Gastroesophageal sphincter (tissue), 4 donors: ENCODE data around the gene SLC6A4. TPM values are rescaled to one million over a fixed set of nuclear protein-coding genes. Genes with fewer than 3 reads are reported as not detected.

Source experiments
- ATAC-seq: fragments of 150-250 bp; one replicate; pipeline ENCODE4 v1.9.1; 2016; ENCODE audit warnings: mild to moderate bottlenecking, moderate library complexity
- H3K27ac ChIP-seq, 4 donors: fragments of 200-600 bp; sonication (generic) in 3 of 4; 1 replicate in 3 of 4; 2 replicates in 1 of 4; pipeline ENCODE4 v1.5.1; 2016 to 2019
- H3K27me3 ChIP-seq: fragments of 200-600 bp; sonication (generic); one replicate; pipeline ENCODE4 v1.5.1; 2019
- H3K36me3 ChIP-seq, 2 donors: fragments of 200-600 bp; sonication (generic); one replicate each; pipeline ENCODE4 v1.5.1; 2019; ENCODE audit warnings: control low read depth in 1 of 2
- H3K4me1 ChIP-seq, 3 donors: fragments of 200-600 bp; sonication (generic); 1 replicate in 2 of 3; 2 replicates in 1 of 3; pipeline ENCODE4 v1.5.1; 2016 to 2019; ENCODE audit warnings: control low read depth in 2 of 3
- H3K4me3 ChIP-seq, 2 donors: fragments of 200-600 bp; sonication (generic); one replicate each; pipeline ENCODE4 v1.5.1; 2019; ENCODE audit warnings: mild to moderate bottlenecking in 1 of 2, moderate library complexity in 1 of 2
- H3K9me3 ChIP-seq, 3 donors: fragments of 200-600 bp; sonication (generic); one replicate each; pipeline ENCODE4 v1.5.1; 2017 to 2019; ENCODE audit warnings: control low read depth in 2 of 3
- EP300 ChIP-seq: sonication (generic); formaldehyde crosslinking; IDR thresholded peaks from one replicate; pipeline ENCODE4 v1.6.1; 2017; ENCODE audit warnings: antibody characterized with exemption, mild to moderate bottlenecking
- POLR2A ChIP-seq, 2 donors: fragments of 450-650 bp; IDR thresholded peaks; one replicate each; pipeline ENCODE4 v1.6.1; 2017; ENCODE audit warnings: antibody characterized with exemption in 2 of 2, mild to moderate bottlenecking in 2 of 2, moderate library complexity in 1 of 2
- POLR2AphosphoS5 ChIP-seq: sonication (generic); formaldehyde crosslinking; IDR thresholded peaks from one replicate; pipeline ENCODE4 v1.6.1; 2017; ENCODE audit warnings: antibody characterized with exemption
- WGBS, 2 donors: methylation state at CpG; one replicate each; pipeline ENCODE4 v1.1.5; 2018; ENCODE audit warnings: low coverage in 1 of 2; 5-methylcytosine and 5-hydroxymethylcytosine counted together
- total RNA-seq, 4 donors: library from RNA; depleted of rRNA; stranded (reverse); fragments of >200 nt; gene quantifications; one replicate each; pipeline ENCODE4 v1.1.0, GENCODE V29; 2016
- TF ChIP-seq, protein P1 (sequence below), 4 experiments: fragments of 200-600 bp in 2 of 4; fragments of 450-650 bp in 2 of 4; sonication (generic) in 1 of 4; IDR thresholded peaks; one replicate each; pipeline ENCODE4 v1.5.1; 2017 to 2019; ENCODE audit warnings: antibody characterized with exemption in 4 of 4, mild to moderate bottlenecking in 2 of 4, moderate library complexity in 2 of 4

The SLC6A4 gene
- total RNA-seq, 4 donors from 2014 or later: under 0.01 to 0.22 (median 0.09) TPM

DNA sequence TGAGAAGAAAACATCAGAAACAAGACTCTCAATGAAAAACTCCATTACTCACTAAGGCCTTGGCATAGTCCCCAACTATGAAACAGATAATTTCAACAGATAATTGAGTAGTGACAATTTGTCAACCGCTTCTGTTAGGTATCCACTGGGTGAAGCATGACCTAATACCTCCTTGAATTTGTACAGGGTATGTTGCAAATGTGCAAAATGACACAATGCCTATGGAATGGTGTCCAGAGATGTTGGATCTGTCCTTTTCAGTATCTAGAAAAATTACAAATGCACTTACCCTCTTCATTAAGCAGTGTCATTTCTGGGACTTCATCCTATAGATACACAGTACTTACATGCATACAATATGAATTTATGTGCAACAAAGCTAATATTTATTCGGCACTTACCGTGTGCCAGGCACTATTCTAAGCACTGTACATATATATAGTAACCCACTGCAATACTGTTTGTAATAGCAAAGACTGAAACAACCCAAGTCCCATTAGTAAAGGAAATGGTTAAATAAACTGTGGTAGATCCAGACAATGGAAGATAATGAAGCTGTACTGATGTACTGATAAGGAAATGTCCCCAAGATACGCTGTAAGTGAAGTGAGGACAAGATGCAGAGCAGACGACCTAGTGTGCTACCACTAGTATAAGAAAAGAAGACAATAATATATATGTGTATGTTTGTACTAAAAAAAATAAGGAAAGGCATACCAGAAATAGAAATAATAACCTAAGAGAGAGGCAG lies 21.4 kb upstream of the SLC6A4 start:
- no peak for TF ChIP-seq POLR2A (IDR thresholded peaks at IDR 0.05)
- TF ChIP-seq POLR2AphosphoS5: no peak
- TF ChIP-seq EP300: no peak
- TF ChIP-seq, protein P1, sequence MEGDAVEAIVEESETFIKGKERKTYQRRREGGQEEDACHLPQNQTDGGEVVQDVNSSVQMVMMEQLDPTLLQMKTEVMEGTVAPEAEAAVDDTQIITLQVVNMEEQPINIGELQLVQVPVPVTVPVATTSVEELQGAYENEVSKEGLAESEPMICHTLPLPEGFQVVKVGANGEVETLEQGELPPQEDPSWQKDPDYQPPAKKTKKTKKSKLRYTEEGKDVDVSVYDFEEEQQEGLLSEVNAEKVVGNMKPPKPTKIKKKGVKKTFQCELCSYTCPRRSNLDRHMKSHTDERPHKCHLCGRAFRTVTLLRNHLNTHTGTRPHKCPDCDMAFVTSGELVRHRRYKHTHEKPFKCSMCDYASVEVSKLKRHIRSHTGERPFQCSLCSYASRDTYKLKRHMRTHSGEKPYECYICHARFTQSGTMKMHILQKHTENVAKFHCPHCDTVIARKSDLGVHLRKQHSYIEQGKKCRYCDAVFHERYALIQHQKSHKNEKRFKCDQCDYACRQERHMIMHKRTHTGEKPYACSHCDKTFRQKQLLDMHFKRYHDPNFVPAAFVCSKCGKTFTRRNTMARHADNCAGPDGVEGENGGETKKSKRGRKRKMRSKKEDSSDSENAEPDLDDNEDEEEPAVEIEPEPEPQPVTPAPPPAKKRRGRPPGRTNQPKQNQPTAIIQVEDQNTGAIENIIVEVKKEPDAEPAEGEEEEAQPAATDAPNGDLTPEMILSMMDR (IDR thresholded peaks at IDR 0.05): no peak
- ATAC-seq: no peak
- Histone ChIP-seq H3K27ac (no peak overlapping the region), H3K27me3 (no peaks in the 10 kb centered on the region), H3K4me1 (no peaks in the 10 kb centered on the region), H3K36me3 (peaks cover 0 to 100% of the 10 kb centered on the region in 2 donors), H3K4me3 (no peak overlapping the region), H3K9me3 (no peaks in the 10 kb centered on the region)
- 74 to 96% methylated on average over 4 to 5 of the region's 5 CpGs for WGBS, 2 donors

DNA sequence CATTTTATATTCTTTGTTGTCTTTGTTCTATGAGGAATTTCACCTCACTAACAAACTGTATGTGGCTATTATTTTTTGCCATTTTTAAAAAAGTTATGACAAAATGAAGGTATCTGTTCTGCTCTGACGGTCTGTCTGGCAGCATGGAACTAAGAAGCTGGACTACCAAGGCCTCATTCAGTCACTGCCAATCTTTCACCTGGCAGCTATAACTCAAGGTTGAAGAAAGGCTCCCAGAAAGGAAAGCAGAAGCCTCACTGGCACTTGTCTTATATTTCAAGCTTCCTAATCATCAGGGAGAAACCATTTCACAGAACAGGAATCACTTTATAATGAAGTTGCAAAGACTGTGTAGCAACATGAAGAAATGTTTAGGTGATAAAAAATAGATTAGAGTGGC lies 18.7 kb upstream of the SLC6A4 start:
- Histone ChIP-seq H3K4me1 (no peaks in the 10 kb centered on the region), H3K4me3 (no peak overlapping the region), H3K27me3 (no peaks in the 10 kb centered on the region), H3K36me3 (peaks cover 0 to 96% of the 10 kb centered on the region in 2 donors), H3K27ac (no peak overlapping the region), H3K9me3 (no peaks in the 10 kb centered on the region)
- ATAC-seq: no peak
- WGBS, 2 donors: 50 to 60% methylated on average over 1 of the region's 1 CpG
- TF ChIP-seq EP300 (no peak), POLR2AphosphoS5 (no peak), POLR2A (IDR thresholded peaks at IDR 0.05) (no peak)
- TF ChIP-seq, protein P1 (IDR thresholded peaks at IDR 0.05): no peak

DNA sequence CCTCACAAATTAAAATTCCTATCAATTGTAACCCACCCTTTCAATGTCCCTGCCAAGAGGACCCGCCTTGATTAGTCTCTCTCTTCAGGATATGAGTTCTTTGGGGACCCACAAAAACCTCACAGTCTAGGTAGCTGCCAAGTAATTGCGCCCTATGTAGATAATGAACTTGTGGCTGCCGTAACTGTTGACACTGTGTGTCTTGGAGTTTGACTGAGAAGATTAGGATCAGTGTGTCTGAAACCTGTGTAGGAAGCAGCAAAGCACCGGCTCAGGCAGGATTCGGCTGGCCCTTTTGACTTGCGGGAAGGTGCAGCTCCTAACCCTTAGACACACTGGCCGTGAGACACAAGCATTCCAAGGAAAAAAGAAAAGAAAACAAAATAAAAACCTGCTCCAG lies 17.8 kb upstream of the SLC6A4 start:
- Histone ChIP-seq H3K9me3 (no peaks in the 10 kb centered on the region), H3K4me3 (no peak overlapping the region), H3K27ac (no peak overlapping the region), H3K4me1 (no peaks in the 10 kb centered on the region), H3K36me3 (peaks cover 0 to 96% of the 10 kb centered on the region in 2 donors), H3K27me3 (no peaks in the 10 kb centered on the region)
- no peak for ATAC-seq
- 76 to 82% methylated on average over 6 to 7 of the region's 7 CpGs for WGBS, 2 donors
- TF ChIP-seq, protein P1 (IDR thresholded peaks at IDR 0.05): no peak
- TF ChIP-seq EP300 (no peak), POLR2A (IDR thresholded peaks at IDR 0.05) (no peak), POLR2AphosphoS5 (no peak)

DNA sequence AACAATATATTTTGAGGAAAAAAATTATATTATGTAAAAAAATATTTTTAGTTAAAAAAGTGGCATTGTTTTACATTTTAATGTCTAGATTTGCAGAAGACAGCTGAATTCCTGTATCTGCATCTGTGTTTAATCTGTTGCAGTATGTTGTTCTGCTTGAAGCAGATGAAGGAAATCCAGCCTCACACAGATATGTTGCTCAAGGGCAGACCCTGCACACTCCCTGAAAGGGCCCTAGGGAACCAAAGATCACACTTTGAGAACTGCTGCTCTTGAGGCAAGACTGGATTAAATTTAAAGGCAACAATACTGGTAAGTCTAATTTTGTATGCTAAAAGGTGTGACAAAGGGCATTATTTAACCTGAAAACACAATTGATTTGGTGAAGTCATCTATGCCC lies 16.4 kb upstream of the SLC6A4 start:
- Histone ChIP-seq H3K9me3 (no peaks in the 10 kb centered on the region), H3K4me3 (no peak overlapping the region), H3K4me1 (no peaks in the 10 kb centered on the region), H3K36me3 (peaks cover 0 to 96% of the 10 kb centered on the region in 2 donors), H3K27me3 (no peaks in the 10 kb centered on the region), H3K27ac (no peak overlapping the region)
- TF ChIP-seq, protein P1 (IDR thresholded peaks at IDR 0.05): no peak
- TF ChIP-seq POLR2AphosphoS5 (no peak), POLR2A (IDR thresholded peaks at IDR 0.05) (no peak), EP300 (no peak)
- no peak for ATAC-seq

DNA sequence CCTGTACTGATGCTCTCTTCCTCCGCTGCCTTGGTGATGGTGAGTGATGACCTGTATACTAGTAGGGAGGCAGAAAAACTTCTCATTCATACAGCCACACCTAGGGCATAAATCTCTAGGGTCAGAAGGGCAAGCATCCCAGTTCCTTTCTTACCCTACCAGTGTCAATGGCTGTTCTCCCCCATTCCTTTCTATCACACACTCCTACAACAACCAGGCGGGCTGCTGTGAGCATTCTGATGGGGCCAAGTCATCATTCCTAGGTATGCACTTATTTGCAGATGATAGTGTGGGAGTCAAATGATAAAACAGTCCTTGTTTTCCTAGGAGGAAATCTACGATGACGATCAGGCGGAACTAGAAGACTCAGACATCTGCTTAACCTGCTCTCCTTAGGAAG lies 14.0 kb upstream of the SLC6A4 start:
- H3K36me3 ChIP-seq: peaks cover 0 to 81% of the 10 kb centered on the region in 2 donors
- 94 to 100% methylated on average over 1 to 3 of the region's 5 CpGs for WGBS, 2 donors
- no peak for TF ChIP-seq EP300
- TF ChIP-seq, protein P1 (IDR thresholded peaks at IDR 0.05): no peak
- no peak for TF ChIP-seq POLR2AphosphoS5
- no peak for TF ChIP-seq POLR2A (IDR thresholded peaks at IDR 0.05)

More for the DNA sequence above, 14.0 kb upstream of the SLC6A4 start:
- ATAC-seq: no peak
- H3K9me3 ChIP-seq: no peaks in the 10 kb centered on the region
- H3K27me3 ChIP-seq: no peaks in the 10 kb centered on the region
- no peak overlapping the region for H3K27ac ChIP-seq
- H3K4me1 ChIP-seq: no peaks in the 10 kb centered on the region
- no peak overlapping the region for H3K4me3 ChIP-seq
